ENCODE measurements around the gene SETD2. TPM values are rescaled to one million over a fixed set of nuclear protein-coding genes. Genes with fewer than 3 reads are reported as not detected.
"Not testable (repeated sequence)": the region's sequence is repeated elsewhere in the genome, so short reads cannot be mapped to it uniquely, and the experiment has no call there.

The SETD2 gene
- total RNA-seq, 1 donor from 2014 or later = 21.3 TPM

- H3K4me3 ChIP-seq (ENCODE audit: low read depth, low read length) = no peak overlapping the region
- DNase-seq (ENCODE audit: low read depth) = no peak
- no peak for TF ChIP-seq CTCF (conservative IDR thresholded peaks at IDR 0.05; ENCODE audit: low read depth, low read length)
Observed at GRCh38 chr3:47145272-47145671, 18.6 kb downstream of the SETD2 start.

GRCh38 chr3:47143068-47143467 is 20.8 kb downstream of the SETD2 start:
- H3K4me3 ChIP-seq (ENCODE audit: low read depth, low read length) = no peak overlapping the region
- no peak for TF ChIP-seq CTCF (conservative IDR thresholded peaks at IDR 0.05; ENCODE audit: low read depth, low read length)

GRCh38 chr3:47142536-47142935 is 21.4 kb downstream of the SETD2 start:
- not testable (repeated sequence) for DNase-seq (ENCODE audit: low read depth); H3K4me3 ChIP-seq (ENCODE audit: low read depth, low read length)

More at GRCh38 chr3:47143068-47143467, 20.8 kb downstream of the SETD2 start:
- no peak for DNase-seq (ENCODE audit: low read depth)

GRCh38 chr3:47140973-47141461 is 22.9 kb downstream of the SETD2 start:
- H3K4me3 ChIP-seq (ENCODE audit: low read depth, low read length) = not testable (repeated sequence)
- peak; percentile 51 for DNase-seq (ENCODE audit: low read depth)

- not testable (repeated sequence) for DNase-seq (ENCODE audit: low read depth); H3K4me3 ChIP-seq (ENCODE audit: low read depth, low read length)
Observed at GRCh38 chr3:47140553-47140952, 23.4 kb downstream of the SETD2 start.

GRCh38 chr3:47134311-47134710 is 29.6 kb downstream of the SETD2 start:
- H3K4me3 ChIP-seq (ENCODE audit: low read depth, low read length) = no peak overlapping the region
- DNase-seq (ENCODE audit: low read depth) = no peak
- TF ChIP-seq CTCF (conservative IDR thresholded peaks at IDR 0.05; ENCODE audit: low read depth, low read length) = no peak

GRCh38 chr3:47133641-47134040 is 30.3 kb downstream of the SETD2 start:
- no peak overlapping the region for H3K4me3 ChIP-seq (ENCODE audit: low read depth, low read length)
- TF ChIP-seq CTCF (conservative IDR thresholded peaks at IDR 0.05; ENCODE audit: low read depth, low read length) = no peak

GRCh38 chr3:47130557-47130956 is 33.4 kb downstream of the SETD2 start:
- TF ChIP-seq CTCF (conservative IDR thresholded peaks at IDR 0.05; ENCODE audit: low read depth, low read length) = no peak
- no peak for DNase-seq (ENCODE audit: low read depth)
- no peak overlapping the region for H3K4me3 ChIP-seq (ENCODE audit: low read depth, low read length)

More at GRCh38 chr3:47133641-47134040, 30.3 kb downstream of the SETD2 start:
- DNase-seq (ENCODE audit: low read depth) = no peak

- no peak for DNase-seq (ENCODE audit: low read depth)
- no peak for TF ChIP-seq CTCF (conservative IDR thresholded peaks at IDR 0.05; ENCODE audit: low read depth, low read length)
- H3K4me3 ChIP-seq (ENCODE audit: low read depth, low read length) = no peak overlapping the region
Observed at GRCh38 chr3:47128137-47128536, 35.8 kb downstream of the SETD2 start.
